ENCODE results near the gene TRIO.

TRIO gene

GRCh38 chr5:14395411-14395810 is 252.3 kb downstream of the TRIO start:
- TF ChIP-seq SIN3A (IDR thresholded peaks at IDR 0.05; ENCODE audit: borderline replicate concordance, insufficient read depth, low read length): no peak
- no peak for TF ChIP-seq REST (IDR thresholded peaks at IDR 0.05; ENCODE audit: insufficient read depth in 1 of 2, low read depth in 2 of 2, low read length in 2 of 2)
- TF ChIP-seq POLR2AphosphoS5 (IDR thresholded peaks at IDR 0.05; ENCODE audit: low read depth, low read length): no peak
- TF ChIP-seq FOXP2 (optimal IDR thresholded peaks at IDR 0.05; ENCODE audit: borderline replicate concordance, extremely low read depth, extremely low read length, insufficient read depth): no peak
- no peak for TF ChIP-seq TAF1 (IDR thresholded peaks at IDR 0.05; ENCODE audit: borderline replicate concordance, insufficient read depth, low read length)

GRCh38 chr5:14396066-14396465 is 252.9 kb downstream of the TRIO start:
- TF ChIP-seq FOXP2 (optimal IDR thresholded peaks at IDR 0.05; ENCODE audit: borderline replicate concordance, extremely low read depth, extremely low read length, insufficient read depth) (no peak), REST (IDR thresholded peaks at IDR 0.05; ENCODE audit: insufficient read depth in 1 of 2, low read depth in 2 of 2, low read length in 2 of 2) (no peak), POLR2AphosphoS5 (IDR thresholded peaks at IDR 0.05; ENCODE audit: low read depth, low read length) (no peak), TAF1 (IDR thresholded peaks at IDR 0.05; ENCODE audit: borderline replicate concordance, insufficient read depth, low read length) (no peak), SIN3A (IDR thresholded peaks at IDR 0.05; ENCODE audit: borderline replicate concordance, insufficient read depth, low read length) (no peak)

GRCh38 chr5:14396737-14397136 is 253.6 kb downstream of the TRIO start:
- TF ChIP-seq REST (IDR thresholded peaks at IDR 0.05; ENCODE audit: insufficient read depth in 1 of 2, low read depth in 2 of 2, low read length in 2 of 2) (no peak), FOXP2 (optimal IDR thresholded peaks at IDR 0.05; ENCODE audit: borderline replicate concordance, extremely low read depth, extremely low read length, insufficient read depth) (no peak), TAF1 (IDR thresholded peaks at IDR 0.05; ENCODE audit: borderline replicate concordance, insufficient read depth, low read length) (no peak), SIN3A (IDR thresholded peaks at IDR 0.05; ENCODE audit: borderline replicate concordance, insufficient read depth, low read length) (no peak), POLR2AphosphoS5 (IDR thresholded peaks at IDR 0.05; ENCODE audit: low read depth, low read length) (no peak)

- no peak for TF ChIP-seq POLR2AphosphoS5 (IDR thresholded peaks at IDR 0.05; ENCODE audit: low read depth, low read length)
- no peak for TF ChIP-seq REST (IDR thresholded peaks at IDR 0.05; ENCODE audit: insufficient read depth in 1 of 2, low read depth in 2 of 2, low read length in 2 of 2)
- TF ChIP-seq TAF1 (IDR thresholded peaks at IDR 0.05; ENCODE audit: borderline replicate concordance, insufficient read depth, low read length): no peak
- TF ChIP-seq FOXP2 (optimal IDR thresholded peaks at IDR 0.05; ENCODE audit: borderline replicate concordance, extremely low read depth, extremely low read length, insufficient read depth): no peak
- no peak for TF ChIP-seq SIN3A (IDR thresholded peaks at IDR 0.05; ENCODE audit: borderline replicate concordance, insufficient read depth, low read length)
Observed at GRCh38 chr5:14397717-14398116, 254.6 kb downstream of the TRIO start.

All from PFSK-1 (cell line).